NCI-H2227 treated with DMSO at 0.1 percent for 48 hours (cell line): Measurements from ENCODE around the gene CSRP1.

Experiments
- DNase-seq: peaks from one replicate; lab custom pipeline; 2025; lab: John Stamatoyannopoulos, UW

CSRP1 gene

DNA sequence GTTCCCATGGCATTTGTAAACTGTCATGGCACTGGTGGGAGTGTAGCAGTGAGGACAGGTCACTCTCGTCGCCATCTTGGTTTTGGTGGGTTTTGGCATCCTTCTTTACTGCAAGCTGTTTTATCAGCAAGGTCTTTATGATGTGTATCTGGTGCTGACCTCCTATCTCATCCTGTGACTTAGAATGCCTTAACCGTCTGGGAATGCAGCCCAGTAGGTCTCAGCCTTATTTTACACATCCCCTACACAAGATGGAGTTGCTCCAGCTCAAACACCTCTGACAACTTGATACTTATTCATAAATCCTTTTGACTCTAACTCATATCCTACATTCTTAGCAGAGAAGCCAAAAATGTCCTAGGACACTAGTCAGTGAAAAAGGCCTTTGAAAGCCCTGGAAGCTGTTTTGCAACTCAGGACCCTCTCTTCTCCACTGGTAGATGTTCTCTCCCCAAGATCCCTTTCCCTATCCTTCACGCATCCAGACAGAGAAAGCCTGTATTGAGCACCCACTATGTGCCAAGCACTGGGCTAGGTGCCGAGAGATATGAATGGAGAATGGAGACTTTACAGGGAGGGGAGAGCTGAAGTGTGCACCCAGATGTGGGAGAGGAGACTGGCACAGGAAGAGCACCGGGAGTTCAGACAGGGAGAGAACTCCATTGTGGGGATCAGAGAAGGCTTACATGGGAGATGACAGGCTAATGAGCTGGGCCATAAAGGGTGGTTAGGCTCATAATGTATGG lies 6.7 kb upstream of the CSRP1 start:
- no peak for DNase-seq

DNA sequence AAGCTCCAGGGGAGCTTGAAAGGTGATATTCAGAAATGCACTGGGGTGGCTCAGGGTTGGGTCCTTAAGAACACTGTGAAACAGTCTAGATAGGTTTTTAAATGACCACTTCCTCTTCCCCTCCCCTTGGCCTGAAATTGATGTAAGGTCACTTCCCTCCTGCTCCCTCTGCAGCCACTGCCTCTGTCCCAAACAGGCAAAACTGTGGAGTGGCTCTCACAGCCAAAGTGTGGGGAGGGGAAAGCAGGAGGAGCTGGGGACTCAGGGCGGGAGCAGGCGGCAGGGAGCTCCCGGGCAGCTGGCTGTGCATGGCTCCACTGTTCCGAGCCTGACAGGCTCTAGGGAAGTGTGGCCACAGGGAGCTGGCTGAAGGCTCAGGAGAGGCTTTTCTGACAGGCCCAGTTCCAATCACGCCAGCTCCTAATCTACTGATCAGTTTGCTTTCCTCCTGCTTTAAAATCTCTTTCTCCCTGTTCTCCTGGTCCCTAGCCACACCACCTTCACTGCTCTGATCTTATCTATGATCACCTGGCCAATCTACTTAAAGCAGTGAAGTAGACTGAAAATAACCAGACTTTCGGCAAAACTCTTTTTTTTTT lies 5.1 kb upstream of the CSRP1 start:
- no peak for DNase-seq

DNA sequence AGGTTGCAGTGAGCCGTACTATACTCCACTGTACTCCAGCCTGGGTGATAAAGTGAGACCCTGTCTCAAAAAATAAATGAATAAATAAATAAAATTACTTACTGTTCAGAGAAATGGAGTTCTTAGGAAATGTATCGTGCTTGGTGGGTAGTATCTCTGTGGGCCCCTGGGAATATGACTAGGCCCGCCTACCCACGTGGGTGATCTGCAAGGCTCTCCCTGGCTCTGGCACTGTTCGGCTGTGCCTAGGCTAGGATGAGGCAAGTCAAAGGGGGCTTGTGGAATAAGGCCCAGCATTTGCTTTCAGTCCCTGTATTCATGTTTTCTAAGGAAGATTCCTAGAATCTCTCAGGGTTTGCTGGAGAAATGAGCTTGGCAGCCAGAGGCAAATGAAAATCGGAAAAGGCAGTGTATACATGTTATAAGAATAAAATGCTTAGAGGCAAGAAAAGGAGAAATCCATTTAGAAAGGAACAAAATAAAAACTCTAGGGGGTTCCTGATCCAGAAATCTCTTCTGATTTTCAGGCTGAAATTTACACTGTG lies 4.5 kb upstream of the CSRP1 start:
- no peak for DNase-seq

DNA sequence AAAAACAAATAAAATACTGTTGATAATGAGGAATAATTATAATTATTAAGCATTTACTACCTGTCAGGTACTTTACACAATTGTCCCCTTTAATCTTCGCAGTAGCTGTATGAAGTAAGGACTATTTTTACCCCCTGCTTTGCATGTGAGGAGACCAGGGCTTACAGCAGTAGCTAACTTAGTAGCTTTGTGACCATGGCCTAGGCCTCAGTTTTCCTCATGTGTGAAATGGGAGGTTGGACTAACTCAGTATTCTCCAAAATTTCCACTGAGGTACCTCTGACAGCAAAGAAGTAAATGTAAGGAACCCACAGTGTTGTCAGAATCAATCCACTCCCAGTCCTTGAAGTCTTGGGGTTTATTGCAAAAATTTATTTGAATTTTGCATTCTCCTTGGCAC lies 3.8 kb upstream of the CSRP1 start:
- no peak for DNase-seq

DNA sequence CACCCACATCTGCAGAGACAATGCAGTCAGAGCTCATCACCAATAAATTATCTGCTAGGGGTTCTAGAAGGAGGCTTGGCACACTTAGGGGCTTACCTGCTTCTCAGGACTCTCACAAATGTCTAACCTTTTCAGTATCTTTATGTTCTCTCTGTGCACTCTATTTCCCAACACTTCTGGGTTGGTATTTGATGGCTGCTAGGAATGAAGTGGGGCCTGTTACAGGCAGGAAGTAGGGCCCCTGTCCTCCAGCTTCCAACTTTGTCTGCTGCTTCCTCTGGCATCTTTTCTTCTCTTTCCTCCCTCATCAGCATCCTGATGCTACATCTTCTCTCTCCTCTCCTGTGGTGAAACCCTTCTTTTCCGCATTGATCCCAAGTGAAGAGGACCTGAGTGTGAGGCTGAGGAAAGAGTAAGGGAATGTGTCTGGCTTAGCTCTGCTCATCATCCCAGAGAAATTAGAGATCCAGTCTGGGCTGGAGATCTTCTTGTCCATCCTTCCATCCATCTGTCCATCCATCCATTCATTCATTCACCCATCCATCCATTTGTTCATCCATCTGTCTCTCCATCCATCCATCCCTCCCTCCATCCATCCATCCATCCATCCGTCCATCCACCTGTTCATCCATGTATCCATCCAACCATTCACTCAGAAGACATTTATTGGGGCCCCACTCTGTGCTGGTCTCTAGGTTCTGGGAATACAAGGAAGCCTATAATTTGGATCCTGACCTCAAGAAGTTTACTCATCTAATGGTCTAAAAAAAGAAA lies 2.9 kb upstream of the CSRP1 start:
- no peak for DNase-seq

DNA sequence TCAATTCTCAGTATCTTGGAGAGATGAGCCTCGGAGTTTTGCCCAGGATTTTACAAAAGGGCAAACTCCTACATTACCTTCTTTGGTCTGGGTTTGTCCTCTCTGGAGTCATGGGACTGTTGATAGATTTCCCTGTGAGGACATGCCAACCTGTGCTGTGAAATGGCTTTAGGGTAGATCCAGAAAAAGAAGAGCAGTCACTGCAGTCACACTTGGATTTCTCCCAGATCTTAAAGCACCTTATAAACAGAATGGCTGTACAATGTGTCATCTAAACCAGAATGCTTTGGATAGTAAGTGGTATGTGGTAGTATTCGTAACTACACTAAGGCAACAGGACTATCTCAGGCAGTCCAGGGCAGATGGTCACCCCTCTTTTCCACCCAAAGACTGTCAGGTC lies 1.9 kb upstream of the CSRP1 start:
- DNase-seq, result no peak

DNA sequence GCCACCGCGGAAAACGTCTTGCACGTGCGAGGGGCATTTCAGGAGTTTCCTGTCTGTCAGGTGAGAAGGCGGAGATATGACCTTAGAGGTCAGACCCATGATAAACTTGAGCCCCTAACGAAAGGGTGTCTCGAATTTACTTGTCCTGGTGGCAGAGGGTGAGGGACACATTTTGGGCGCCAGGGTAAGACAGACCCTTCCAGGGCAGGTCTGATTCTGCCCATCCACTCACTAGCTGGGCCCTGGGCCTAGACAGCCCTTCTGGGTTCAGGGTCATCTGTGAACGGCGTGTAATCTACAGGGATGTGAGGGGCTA lies 395 bp upstream of the CSRP1 start:
- DNase-seq, result no peak

DNA sequence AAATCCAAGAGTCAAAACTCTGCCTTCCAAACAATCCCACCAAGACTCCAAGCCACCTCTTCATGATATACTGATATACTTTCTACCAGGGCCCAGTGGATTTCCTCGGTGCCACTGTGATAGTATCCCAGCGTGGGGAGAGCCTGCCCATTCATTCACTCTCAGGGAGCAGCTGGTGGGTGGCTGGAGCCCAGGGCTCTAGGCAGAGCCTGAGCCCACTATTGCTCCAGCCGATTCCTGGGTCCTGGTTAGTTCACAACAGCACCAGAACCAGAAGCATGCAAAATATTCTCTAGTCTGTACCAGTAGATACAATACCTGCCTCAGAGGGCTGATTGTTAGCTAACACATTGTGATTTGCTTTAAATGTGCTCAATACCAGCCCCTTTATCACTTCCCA lies 831 bp downstream of the CSRP1 start:
- no peak for DNase-seq

DNA sequence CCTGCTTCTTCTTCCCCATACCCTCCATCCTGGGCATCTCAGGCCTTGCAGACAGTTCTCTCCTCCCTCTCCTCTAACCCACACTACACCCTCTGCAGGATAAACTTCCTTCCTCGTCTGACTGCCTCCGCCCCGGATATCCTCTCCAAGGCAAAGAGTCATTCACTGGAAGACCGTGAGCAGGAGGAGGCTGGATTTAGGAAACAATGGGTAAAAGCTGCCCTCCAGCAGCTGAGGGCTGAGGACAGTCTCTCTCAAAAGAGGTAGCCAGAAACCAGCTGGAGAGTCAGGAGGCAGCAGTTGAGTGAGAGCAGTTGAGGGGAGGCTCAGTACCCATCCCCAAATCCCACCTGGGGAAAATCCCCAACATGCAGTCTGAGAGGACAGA lies 1.4 kb downstream of the CSRP1 start:
- no peak for DNase-seq

DNA sequence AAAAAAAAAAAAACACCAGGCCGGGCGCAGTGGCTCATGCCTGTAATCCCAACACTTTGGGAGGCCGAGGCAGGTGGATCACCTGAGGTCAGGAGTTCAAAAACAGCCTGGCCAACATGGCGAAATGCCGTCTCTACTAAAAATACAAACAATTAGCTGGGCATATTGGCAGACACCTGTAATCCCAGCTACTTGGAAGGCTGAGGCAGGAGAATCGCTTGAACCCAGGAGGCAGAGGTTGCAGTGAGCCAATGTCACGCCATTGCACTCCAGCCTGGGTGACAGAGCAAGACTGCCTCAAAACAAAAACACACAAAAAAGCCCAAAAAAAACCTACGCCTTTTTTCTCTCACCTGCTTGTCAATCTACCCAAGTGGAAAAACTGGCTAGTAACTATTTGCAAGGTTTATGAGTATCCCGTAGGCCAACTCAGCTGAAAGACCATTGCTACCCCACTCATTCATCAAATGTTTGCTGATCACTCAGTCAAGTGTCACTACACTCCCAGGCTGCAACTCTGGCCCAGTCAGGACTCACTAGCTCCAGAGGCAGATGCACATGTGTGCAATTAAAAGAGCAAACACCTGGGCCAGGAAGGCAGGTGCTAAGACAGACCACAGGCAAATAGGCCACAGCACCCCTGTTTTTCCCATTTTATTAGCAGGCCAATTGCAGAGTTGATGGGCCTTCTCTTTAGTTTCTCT lies 2.0 kb downstream of the CSRP1 start:
- no peak for DNase-seq

DNA sequence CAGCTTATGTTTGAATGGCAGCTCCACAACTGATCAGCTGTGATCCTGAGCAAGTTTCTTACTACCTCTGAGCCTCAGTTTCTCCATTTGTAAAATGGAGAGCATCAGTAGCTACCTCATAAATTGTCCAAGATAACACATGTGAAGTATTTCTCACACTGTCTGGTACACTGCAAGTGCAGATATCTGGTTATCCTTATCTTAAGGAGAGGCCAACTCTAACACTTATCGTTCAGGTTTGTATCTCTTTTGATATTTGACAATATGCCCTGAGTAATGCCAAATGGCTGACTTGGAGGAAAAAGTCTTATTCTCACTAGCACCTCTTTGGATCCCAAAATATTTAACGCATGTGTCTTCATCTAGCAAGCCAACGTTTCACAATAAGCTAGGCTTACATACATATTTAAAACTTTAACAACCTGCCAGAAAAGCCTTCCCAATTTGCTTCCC lies 2.7 kb downstream of the CSRP1 start:
- no peak for DNase-seq

DNA sequence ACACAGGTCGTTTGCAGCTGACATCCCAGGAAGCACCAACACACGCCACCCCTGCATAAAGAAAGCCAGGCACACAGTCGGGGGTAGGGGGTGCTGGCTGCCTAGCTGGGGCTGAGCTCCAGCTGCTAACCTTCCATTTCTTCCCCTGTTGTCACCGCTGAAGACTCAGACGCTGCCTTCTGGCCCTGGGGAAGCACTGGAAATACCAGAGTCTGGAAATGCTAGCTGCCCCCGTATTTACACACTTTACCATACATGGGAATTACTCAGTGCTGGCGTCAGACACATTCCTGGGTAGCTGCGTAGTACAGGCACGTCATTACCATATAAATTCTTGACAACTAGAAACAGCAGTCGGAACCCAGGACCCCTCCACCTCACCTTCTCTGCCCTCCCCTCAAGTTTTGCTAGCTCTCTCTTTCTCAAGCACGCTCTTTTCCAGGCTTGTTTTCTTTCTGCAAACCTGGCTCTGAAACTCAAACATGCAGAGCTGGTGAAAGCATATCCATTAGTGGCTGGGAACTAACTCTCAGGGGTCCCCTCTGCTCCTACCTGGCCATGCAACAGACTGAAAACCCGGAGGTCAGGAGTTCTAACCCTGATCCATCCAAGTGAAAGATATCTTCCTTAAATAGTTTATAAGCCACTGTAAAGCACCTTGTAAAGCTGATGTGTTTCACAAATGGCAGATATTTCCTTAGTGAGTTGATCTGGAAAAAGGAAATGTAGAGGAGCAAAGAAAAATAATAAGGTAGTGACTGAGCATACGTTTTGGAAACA lies 3.3 kb downstream of the CSRP1 start:
- DNase-seq, result no peak

DNA sequence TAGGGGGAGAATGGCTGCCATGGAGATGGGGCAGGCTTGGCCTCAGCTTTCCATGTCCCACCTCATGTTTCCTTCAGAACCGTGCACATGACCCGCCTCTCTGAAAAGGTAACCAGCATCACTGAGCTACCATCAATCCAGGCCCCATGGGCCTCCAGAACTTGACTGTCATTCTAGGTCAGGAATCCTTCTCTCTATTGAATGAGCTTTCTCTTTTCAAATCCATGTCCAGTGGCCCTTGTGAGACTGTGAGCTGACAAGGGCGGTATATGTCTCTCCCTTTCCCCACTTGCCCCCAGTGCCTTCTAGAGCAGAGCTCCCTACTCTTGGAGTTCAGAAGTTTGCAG lies 4.4 kb downstream of the CSRP1 start:
- DNase-seq, result no peak

DNA sequence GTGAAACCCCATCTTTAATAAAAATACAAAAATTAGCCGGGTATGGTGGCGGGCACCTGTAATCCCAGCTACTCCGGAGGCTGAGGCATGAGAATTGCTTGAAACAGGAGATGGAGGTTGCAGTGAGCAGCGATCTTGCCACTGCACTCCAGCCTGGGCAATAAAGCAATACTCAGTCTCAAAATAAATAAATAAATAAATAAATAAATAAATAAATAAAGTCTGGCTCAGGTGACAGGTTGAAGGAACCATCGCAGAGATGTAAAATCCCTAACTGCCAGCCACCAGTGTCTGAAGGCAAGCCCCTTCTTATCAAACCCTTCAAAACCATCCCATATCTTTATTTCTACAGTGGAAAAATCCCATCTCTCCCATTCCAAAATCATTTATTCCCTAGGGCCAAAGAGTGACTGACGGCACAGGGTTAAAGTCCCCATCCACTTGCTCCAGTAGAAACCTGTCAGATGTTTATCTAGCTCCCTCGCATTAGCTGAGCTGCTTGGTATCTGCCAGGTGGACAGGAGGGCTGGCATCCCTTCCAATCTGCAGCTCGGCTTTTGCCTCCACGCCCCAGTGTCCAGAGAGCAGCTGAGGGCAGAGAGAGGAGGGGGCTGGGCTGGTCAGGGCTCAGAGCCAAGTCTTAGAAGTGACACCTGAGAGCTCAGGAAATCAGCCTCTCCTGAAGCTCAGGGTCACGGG lies 5.0 kb downstream of the CSRP1 start:
- DNase-seq, result no peak

DNA sequence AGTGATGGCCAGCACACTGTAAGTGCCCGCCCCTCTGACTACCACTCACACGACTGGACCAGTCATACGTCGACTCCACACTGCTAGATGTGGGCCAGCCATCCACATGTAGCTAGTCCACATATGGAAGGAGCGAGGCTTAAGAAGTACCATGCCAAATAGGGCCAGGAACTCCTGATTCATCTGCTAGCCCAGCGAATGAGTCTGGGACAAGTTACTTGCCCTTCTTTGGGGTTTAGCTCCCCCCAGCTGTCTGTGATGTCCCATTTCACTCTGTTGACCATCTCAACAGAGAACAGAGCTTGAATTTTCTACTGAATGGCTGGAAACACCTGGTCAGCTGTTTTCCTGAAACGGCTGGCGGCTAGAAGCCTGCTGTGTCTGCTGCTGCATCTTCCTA lies 5.8 kb downstream of the CSRP1 start:
- no peak for DNase-seq

DNA sequence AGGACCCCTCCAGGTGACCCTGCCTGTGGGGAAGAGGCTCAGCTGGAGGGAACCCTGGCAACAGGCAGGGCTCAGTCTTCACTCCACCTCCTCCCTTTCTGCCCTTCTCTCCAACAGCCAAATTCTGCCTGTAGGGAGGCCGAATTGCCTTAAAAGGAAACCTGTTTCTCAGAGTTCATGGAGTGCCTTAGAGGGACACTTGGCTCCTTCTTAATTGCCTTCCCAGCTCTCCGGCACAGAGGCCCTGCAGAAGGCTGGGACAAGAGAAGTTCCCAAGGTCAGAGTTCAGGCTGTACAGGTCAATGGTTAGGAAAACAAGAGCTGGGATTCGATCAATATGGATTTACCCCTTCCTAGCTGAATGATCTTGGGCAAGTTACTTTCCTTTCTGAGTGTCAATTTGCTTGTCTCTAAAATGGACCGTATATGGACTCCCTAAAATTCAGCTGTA lies 6.2 kb downstream of the CSRP1 start:
- no peak for DNase-seq

DNA sequence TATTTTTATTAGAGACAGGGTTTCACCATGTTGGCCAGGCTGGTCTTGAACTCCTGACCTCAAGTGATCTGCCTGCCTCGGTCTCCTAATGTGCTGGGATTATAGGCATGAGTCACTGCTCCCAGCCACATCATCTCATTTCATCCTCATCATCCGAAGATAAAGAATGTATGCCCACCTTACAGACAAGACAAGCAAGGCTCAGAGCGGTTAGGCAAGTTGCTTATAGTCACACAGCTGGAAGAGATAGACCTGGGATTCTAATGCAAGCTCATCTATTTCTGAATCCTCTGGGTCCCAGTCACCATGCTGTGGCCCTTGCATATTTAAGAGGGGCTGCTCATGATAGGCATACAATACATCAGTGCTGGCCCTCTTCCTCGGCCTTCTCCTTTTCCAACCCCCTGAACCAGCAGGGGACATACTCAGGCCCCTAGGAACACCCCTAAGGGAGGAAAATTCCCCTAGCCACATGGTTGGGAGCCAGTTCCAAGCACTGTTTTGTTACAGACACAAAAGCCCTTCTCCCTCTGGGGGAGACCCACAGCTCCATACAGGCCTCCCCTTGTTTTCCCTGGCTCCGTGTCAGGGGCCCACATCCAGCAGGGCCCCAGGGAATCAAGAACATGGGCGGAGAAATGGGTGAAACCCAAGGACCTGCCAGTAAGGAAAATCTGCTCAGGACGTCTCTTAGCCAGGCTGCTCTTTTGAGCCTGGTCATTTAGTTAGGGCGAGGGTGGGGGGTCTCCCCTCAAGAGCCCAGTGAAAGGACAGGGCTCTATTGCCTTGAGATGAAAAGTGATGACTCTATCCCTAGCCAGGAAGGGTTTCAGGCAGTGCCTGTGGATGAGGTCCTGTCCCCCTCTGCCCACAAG lies 6.9 kb downstream of the CSRP1 start:
- DNase-seq, result no peak

DNA sequence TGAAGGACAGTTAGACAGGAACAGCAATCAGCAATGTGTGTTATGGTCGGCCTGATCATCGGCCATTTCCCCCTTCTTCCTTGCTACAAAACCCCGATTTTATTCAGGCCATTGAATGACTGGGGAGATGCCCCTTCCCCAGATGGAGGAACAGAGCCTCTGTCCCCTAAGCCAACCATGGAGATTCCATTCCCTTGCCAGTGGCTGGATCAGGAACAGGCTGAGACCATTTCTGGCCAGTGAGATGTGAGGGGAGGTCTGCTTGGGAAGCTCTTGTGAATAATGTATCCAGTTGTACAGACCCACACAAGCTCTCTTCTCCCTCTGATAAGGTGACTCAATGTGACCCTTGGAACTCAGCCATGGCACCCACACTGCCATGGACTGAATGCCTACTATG lies 7.7 kb downstream of the CSRP1 start:
- no peak for DNase-seq

DNA sequence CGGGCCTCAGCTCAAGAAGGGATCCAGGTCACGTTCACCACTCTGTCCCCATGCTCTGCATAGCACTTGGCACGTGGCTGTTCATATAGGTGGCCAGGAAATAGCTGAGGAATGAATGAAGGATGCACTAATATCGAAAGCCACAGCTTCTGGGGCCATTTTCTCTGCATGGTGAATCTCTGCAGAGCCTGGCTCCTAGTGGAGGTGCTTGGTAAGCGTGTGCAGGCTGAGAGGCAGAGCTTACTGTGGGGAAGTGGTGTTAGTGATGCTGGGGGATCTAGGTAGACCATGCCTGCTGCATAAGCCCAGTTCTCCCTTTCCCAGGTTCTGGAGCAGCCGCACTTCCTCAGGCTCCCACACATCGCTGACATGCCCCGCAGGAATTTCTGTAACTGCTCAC lies 8.3 kb downstream of the CSRP1 start:
- DNase-seq, result no peak

DNA sequence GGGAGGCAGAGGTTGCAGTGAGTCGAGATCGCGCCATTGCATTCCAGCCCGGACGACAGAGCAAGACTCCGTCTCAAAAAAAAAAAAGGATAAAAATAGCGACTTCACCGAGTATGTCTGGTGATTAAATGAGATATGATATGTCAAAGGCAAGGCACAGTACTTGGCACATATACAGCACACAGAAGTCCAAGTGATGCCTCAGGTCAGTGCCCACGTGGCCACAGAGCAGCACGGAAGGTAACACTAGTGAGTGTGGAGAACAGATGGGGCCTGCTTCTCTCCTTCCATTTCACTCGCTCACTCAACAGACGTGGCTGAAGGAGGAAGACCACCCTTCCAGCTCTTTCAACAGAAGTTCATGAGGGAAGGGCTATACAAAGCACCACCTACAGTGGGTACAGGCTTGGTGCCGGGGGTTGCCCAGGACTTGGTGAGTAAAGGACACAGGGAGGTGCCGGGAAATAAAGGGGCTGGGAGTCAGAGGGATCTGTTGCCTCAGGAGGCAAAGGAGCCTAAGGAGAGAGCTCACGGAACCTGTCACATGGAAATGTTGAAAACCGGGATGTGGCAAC lies 8.9 kb downstream of the CSRP1 start:
- no peak for DNase-seq
